Measurements from ENCODE around the gene TGM1. TPM values are rescaled to one million over a fixed set of nuclear protein-coding genes. Genes with fewer than 3 reads are reported as not detected.

The TGM1 gene
- total and polyA plus RNA-seq, 10 of the 15 experiments (the other 5 are each of a cell fraction or from before 2014, with no cell fraction given): 0.05 to 5.9 (median 1.8) TPM

- H2AFZ ChIP-seq (ENCODE audit: control insufficient read depth, low read depth, low read length): no peak overlapping the region
- no peaks in the 10 kb centered on the region for H3K9me3 ChIP-seq (replicated peaks; ENCODE audit: control insufficient read depth, insufficient read depth, low read length)
- no peak for TF ChIP-seq CTCF (IDR thresholded peaks at IDR 0.05 in 2 of 3, conservative IDR thresholded peaks at IDR 0.05 in 1 of 3; ENCODE audit: control insufficient read depth in 2 of 3, extremely low read depth in 1 of 3, insufficient read depth in 1 of 3, low read depth in 3 of 3, low read length in 3 of 3)
- no peak for TF ChIP-seq MXI1 (IDR thresholded peaks at IDR 0.05; ENCODE audit: low read depth, low read length)
- TF ChIP-seq NFIC (IDR thresholded peaks at IDR 0.05; ENCODE audit: low read depth, low read length): no peak
- TF ChIP-seq BHLHE40 (IDR thresholded peaks at IDR 0.05; ENCODE audit: borderline replicate concordance in 1 of 2, low read depth in 2 of 2, low read length in 1 of 2): no peak
- TF ChIP-seq NFXL1 (IDR thresholded peaks at IDR 0.05; ENCODE audit: borderline replicate concordance): no peak
- TF ChIP-seq CHD2 (IDR thresholded peaks at IDR 0.05; ENCODE audit: borderline replicate concordance, low read depth, low read length): no peak
- TF ChIP-seq CEBPZ (IDR thresholded peaks at IDR 0.05; ENCODE audit: low read depth, low read length): no peak
- in situ Hi-C loops (cut with MboI): no loop called here
- peaks cover 18% of the 10 kb centered on the region for H3K4me1 ChIP-seq (ENCODE audit: control insufficient read depth, insufficient read depth, low read length)
- CTCF ChIA-PET: interaction anchor here (1.1 to 17.1 kb wide), 7 partner anchors 11 to 161 kb away, joined by 5 to 269 read pairs (median 18); partner anchors contain the start of genes CBLN3, CIDEB, DHRS1 and KHNYN
- DNase-seq (ENCODE audit: low read depth, low spot score) (no peak), FAIRE-seq (no peak), ATAC-seq (no peak)
- no peak overlapping the region for H3K4me3 ChIP-seq
- H4K20me1 ChIP-seq (ENCODE audit: control insufficient read depth, insufficient read depth): no peaks in the 10 kb centered on the region
- 98% methylated on average over 8 of the region's 8 CpGs for WGBS (ENCODE audit: insufficient coverage, insufficient replicate concordance, low lambda C conversion rate, missing lambda C conversion rate)
- H3K9ac ChIP-seq (ENCODE audit: control insufficient read depth, insufficient read depth, low read length): no peak overlapping the region
- SMC1A ChIA-PET (ENCODE audit: uncharacterized antibody, unreplicated experiment): interaction anchor here (0.8 to 8.9 kb wide), 3 partner anchors 25 to 55 kb away, joined by 3 to 141 read pairs (median 32); partner anchors contain the start of genes DHRS1, NOP9 and TINF2
- RAD21 ChIA-PET (ENCODE audit: unreplicated experiment): interaction anchor here (2.9 to 5.6 kb wide), 3 partner anchors 22 to 28 kb away, joined by 20 to 59 read pairs (median 58); partner anchors contain the start of gene TINF2
- H3K36me3 ChIP-seq (ENCODE audit: control insufficient read depth in 2 of 2, insufficient read depth in 2 of 2, low read length in 1 of 2): peaks cover 3 to 18% of the 10 kb centered on the region in 2 experiments; a peak in 3 of 4 replicates
- POLR2A ChIA-PET: interaction anchor here (0.8 to 10.9 kb wide), 4 partner anchors 12 to 32 kb away, joined by 3 to 171 read pairs (median 11); partner anchors contain the start of gene TINF2
- intact Hi-C loops (cut with micrococcal nuclease; ENCODE audit: unreplicated experiment): no loop called here
- no peaks in the 10 kb centered on the region for H3K27me3 ChIP-seq (replicated peaks in 1 of 2; ENCODE audit: control insufficient read depth in 2 of 2, insufficient read depth in 2 of 2, low read length in 1 of 2)
- BruUV-seq (replicated peaks): no TSS peak
- H3K27ac ChIP-seq (ENCODE audit: control insufficient read depth, insufficient read depth): no peak overlapping the region
- peaks cover 12% of the 10 kb centered on the region for H3K79me2 ChIP-seq (ENCODE audit: control insufficient read depth, insufficient read depth, low read length)
- H3K4me2 ChIP-seq (ENCODE audit: control insufficient read depth, insufficient read depth): no peak overlapping the region
Observed at GRCh38 chr14:24269368-24269767, 6.4 kb upstream of the TGM1 start.
